HG03159 (cell line): ENCODE data around the gene H19.

Source experiments
- ATAC-seq: cut with Tn5 transposase; IDR thresholded peaks from one replicate; pipeline ENCODE4 v1.9.1; 2021; ENCODE audit warnings: mild to moderate bottlenecking, moderate library complexity; ENCODE audit not compliant: unreplicated experiment

The H19 gene

DNA sequence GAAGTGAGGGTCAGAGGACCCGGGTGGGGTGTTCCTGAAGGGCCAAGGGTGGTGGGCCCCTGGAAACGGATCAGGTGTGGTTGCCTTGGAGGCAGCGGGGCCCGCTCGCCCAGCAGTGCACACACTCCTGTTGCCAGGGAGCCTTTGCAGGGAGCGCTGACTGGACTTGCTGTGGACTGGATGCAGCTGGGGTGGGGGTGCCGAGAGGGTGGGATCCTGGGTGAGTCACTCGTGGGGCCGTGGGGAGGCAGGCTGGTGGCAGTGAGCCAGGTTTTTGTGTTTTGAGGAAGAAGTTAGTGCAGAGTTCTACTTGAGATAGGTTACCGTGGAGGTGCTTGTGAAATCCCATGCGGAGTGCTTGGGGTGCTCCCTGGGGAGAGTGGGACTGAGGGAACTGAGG is 49.3 kb downstream of the H19 start:
- ATAC-seq, result no peak

DNA sequence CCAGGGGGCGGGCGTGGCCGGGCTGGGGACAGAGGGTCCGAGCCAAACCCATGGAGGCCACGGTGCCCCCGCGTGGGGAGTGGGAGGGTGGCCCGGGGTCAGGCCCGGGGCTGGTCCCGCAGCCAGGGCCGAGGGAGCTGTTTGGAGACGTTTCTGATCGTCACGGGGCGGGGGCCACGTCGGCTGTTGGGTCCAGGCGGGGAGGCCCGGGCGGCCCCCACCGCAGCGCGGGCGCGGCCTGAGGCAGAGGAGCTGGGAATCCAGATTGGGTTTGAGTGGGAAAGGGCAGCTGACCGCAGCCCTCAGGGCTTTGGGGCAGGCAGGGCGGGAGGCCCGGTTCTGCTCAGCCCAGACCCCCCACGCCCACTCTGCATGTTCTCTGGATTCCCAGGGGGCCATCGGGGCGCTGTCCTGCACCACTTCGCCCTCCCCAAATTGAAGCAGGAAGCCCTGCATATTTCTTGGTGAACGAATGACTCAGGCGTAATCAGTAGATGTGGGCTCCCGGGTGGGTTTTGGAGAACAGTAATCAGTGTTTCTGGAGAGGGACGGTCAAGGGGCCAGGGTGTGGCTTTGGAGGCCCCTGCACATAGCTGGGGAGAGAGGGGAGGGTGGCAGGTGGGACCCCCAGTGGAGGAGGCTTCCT is 49.9 kb downstream of the H19 start:
- no peak for ATAC-seq

DNA sequence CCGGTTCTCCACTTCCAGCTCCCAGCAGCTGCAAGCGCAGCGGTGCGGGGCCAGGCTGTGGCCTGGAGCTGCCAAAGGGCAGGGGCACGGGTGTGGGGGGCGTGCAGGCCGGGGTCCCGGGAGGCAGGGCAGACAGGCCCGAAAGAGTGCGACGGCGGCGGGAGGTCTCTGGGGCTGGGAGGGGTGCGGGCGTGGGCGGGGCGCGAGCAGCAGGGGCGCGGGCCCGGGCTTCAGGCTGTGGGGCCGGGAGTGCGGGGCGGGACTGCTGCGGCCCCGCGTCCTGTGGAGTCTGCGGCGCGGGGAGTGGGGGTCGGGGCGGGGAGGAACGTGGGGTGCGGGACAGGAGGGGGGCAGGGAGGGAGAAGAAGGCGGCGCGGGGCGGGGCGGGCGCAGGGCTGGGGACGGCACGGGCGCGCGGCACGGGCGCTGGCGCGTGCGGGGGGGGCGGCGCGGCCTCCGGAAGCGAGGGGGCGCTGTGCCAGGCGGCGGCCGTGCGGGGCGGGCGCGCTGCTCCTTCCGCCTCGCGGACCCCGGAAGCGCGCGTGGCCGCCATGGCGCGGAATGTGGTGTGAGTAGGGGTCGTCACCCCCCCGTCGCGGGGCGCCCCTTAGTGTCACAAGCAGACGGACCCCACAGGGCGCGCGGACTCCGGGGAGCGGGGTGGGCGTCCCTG is 50.7 kb downstream of the H19 start, which contains the start of gene MRPL23:
Gene MRPL23, plus strand, starts transcription at position 521 of the 673 bp plus-strand sequence. Its CDS starts 31 bp downstream, at position 552.
- no peak for ATAC-seq
